Stimulated activated CD8-positive, alpha-beta memory T cell treated with anti-CD3 and anti-CD28 coated beads, Interleukin-2, amount 100 ng/mL, for 1 hour (primary cell): ENCODE results near the gene BEST3.

Source experiments
- DNase-seq, 2 donors: peaks; one replicate each; pipeline ENCODE4 v3.0.0-alpha.2; 2020; ENCODE audit warnings: low read depth in 2 of 2

Gene BEST3

DNA sequence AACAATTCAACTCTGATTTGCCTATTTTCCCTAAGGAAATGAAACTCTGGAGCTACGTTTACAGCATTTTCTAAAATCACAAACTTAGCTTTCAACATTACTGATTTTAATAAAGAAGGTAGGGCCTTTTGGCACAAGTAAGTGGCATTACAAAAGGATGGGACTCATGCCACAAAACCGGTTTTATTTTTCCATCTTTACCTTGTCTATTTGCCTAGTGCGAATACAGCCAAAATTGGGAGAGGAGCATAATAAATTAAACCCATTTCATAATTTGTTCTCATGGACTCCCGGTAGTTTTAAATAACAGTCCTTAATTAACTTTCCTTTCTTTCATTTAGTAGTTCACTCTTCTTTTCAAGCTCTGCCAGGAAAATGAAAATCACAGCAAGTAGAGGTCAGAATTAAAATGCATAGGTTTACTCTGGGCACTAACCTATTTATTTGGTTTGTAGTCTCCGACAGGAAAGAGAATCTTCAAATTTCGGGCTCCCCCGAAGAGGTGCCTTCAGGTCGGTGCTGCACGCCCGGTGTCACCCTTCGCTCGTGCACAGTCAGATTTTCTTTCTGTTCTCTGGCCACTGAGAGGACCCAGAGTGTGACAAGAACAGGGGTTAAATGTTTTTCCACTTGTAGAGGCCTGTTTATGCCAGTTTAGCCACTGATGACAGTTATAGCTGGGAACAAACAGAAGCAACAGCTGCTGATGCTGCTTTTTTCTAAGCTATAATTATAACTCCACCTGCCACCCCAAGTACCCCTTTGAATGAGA is at the start of gene BEST3:
BEST3 (minus strand) TSS at position 535 of the 772 bp plus-strand sequence. CDS start 1,505 bp downstream, outside the sequence.
- DNase-seq: no peak

DNA sequence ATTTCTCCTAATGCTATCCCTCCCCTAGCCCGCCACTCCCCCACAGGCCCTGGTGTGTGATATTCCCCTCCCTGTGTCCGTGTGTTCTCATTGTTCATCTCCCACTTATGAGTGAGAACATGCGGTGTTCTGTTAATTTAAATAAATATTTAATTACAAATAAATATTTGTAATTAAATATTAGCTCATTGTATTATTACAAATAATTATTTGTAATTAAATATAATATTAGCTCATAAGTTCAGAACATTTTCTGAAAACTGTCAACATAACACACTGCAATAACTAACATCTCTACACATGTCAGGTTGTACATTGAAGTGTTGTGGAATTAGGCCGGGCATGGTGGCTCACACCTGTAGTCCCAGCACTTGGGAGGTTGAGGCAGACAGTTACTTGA is 45.0 kb upstream of the BEST3 start:
- no peak for DNase-seq

DNA sequence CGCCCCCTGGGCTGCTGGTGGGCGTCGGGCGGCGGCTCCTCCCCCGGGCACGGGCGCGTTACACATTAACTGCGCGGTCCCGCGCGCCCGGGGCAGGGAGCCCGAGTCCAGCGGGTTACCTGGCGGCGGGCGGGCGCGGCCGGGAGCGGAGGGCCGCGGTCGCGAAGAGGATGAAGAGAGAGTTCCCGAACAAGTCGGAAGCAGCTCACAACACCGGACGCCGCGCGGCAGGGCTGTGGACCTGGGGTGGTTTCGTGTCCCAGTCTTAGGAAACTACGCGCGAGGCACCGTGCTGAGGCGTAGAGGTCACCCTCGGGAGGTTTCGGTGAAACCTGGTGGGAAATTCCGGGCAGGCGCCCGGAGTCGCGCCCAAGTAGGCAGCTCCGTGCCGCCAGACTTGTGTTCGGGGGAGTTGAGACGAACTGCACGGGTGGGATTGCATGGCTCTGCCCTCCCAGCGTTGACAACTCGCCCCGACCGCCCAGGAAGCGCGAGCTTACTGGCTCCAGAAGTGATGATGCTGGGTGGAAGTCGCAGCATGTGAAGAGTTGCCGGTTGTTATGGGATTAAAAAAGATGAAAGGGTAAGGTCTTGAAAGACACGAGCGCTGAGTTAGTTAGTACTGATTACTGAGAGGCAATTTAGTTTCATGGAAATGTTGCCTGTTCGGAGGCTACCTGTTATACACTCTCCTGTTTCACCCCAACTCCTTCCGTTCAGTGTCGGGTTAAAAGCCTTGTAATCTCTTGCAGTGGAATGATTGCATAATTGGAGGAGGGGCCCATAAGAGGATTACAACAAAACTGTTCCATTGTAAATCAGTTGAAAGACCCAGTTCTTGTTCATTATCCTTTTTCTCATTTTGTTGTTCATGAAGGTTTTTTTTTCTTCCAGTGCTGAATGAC is 40.4 kb upstream of the BEST3 start:
- DNase-seq: peak; percentile 22 to 35

DNA sequence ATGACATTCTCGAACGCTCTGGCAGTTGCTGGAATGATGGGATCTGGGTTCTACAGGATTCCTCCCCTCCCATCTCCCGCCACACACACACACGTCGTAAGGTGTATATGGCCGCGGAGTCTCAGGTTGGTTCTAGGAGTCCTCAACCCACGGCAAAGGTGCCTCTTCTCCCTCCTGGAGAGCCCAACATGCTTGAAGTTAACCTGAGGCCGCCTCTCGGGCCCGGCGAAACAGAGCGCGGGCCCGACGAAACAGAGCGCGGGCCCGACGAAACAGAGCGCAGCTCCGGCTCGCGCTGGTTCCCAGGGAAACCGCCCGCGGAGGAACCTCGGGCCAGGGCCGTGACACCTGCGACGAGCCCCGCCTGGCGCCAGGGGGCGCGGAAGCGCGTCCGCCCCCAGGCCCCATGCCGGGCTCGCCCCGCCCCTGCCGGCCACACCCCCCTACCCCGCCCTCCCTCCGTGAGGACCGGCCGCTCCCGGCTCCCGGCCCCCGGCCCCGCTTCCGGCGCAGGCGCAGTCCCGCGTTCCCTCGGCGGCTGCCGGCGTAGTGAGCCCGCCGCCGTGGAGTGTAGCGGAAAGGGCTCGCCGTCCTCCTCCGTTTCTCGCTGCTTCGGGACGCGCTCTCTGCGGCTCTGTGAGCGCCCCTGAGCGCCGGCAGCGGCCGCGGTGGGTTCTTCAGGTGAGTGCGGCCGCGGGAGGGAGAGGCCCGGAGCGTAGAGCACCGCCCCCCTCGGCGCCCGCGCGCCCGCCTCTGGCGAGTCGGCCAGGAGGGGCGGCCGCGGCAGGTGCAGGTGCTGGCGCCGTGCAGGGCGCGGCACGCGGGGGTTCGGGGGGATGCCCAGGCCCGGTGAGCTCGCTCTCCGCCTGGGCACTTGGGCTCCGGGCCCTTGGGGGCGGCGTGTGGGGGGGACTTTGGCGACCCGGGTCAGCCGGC is 39.5 kb upstream of the BEST3 start, which contains the start of gene RAB3IP:
RAB3IP (plus strand) TSS at position 510 of the 936 bp plus-strand sequence. CDS start 16,549 bp downstream, outside the sequence.
- peak; percentile 85 to 89 for DNase-seq

DNA sequence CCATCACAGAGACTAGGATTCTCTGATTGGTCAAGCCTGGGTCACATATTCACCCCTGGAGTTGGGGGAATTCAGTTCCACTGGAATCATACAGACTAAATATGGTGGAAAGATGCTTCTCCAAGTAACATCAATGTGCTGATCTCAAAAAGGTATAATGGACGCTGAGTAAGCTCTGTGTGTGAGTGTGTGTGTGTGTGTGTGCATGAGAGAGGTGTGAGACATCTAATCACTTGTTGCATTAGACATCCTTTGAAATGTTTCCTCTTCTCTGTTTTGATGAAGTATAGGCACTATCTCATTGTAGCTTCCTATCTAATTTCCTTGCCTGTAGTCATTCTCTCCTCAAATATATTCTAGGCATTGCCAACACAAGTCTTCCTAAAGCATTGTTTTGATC is 34.5 kb upstream of the BEST3 start:
- DNase-seq: no peak

DNA sequence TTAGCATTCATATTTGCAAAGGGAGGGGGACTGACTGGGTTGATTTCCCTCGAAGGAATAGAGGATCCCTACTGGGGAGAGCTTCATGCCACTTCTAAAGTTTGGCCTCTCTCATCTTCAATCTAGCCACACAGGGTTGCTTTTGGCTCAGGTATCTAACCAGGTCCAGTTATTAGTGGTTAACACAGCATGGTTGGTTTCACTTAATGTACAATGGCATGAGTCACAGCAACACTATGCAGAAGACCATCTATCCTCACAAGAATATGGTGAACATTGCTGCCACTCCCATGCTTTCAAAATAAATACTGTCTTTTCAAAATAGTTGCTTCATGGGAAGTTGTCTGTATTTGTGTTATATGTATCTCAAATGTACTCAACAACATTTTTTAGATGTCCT is 33.0 kb upstream of the BEST3 start:
- DNase-seq: no peak

DNA sequence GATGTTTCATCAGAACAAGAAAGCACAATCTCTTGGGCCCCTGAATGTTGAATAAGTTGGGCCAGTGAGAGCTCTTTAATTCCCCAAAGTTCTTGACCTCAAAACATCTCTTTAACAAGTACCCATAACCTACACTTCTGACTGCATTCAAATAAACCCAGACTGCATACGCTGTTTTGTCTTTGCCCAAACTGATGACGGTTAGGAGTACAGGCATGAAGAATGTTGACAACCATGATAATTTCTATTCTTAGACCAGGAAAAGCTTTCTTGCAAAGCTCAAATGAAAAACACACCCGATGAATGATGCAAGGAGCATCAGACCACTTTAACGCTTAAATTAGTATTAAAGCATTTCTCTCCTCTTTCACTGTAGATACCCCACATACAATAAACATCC is 27.8 kb upstream of the BEST3 start:
- DNase-seq: no peak

DNA sequence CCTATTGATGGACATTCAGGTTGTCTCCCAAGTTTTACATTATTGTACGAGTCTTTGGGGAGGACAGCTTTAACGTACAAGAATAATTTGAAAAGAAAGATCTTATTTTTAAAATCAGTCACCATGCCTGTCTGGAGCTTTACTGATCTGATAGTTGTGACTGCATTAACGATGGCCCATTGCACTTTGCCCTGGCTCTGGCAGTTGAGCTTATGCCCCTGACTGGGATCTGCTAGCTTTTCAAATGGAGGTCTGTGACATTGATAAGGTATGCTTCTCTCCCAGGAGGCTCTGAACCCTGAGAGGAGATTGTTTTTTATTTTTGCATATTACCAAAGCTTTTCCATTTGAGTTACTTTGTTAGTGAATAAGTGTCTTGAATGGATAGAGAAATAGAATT is 21.6 kb upstream of the BEST3 start:
- DNase-seq: no peak

DNA sequence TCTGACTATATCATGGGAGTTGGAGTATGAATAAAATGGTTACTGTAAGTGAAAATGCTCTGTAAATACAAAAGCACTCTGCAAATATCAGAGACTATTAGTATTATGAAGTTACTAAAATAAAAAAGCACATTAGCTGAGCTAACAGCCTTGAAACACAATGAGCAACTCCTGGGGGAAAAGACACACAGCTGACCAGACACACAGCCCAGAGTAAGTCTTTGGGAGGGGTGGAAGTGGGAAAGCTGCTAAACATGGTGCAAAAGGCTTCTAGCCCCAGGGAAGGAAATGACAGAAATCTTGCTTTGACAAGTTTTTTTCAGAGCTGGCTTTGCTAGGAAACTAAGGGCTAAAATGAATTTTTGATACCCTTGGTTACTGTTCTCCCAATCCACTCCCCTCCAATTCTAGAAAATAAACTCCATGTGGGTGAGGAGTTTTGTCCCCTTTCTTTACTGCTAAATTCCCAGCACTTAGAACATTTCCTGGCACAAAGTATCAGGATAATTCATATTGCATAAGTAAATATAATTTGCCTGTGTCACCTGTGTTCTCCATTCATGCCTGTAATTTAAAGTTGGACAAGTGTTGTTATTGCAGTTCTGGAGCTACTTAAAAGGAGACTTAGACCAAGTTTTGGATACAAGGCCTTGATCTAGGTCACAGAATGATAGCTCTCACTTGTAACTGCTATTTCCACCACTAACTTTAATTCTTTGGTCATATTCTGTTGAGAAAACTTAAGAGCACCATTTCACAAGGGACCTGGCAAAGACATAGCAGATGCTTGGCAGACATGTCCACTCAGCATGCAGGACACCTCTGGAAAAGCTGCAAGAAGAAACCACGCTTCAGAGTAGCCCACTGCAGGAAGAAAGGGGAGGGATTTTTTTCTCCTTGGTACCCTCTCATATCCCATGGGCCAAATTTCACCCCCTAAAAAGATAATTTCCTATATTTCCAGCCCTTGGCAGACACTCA is 20.5 kb upstream of the BEST3 start:
- DNase-seq: no peak

DNA sequence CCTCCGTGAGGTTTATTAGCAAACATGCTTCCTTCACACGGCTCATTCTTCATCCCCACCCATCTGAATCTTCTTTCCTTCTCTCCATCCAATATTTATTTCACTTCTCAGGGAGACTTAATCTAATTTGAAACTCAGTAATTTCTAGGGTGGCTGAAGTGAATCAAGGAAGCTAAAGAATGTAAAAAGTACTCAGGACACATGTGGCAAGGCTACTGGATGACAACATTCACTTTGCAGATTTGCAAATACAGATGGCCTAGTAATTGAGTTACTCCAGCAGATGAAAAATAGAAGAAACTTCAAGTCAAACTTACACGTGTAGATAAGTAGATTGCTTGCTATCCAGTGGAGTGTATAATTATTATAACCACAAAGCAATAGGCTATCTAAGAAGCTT is 15.4 kb upstream of the BEST3 start:
- DNase-seq: no peak

DNA sequence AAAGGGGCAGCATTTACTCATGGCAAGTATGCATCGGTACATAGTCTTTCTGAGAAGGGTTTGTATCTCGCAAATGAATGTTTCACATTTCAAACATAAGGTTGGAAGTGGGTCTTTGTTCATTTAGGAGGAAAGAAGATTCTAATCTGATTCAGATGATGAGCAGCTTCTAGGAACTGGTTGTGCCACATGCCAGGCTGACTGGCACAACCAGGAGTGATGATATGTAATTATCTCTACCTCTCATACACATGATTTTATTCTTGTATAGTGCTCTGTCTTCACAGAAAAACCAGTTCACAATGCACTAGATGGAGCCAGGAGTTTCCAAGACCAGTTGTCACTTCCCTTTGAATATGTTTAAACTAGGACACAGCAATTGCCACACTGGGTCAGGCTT is 13.7 kb upstream of the BEST3 start:
- DNase-seq: no peak

DNA sequence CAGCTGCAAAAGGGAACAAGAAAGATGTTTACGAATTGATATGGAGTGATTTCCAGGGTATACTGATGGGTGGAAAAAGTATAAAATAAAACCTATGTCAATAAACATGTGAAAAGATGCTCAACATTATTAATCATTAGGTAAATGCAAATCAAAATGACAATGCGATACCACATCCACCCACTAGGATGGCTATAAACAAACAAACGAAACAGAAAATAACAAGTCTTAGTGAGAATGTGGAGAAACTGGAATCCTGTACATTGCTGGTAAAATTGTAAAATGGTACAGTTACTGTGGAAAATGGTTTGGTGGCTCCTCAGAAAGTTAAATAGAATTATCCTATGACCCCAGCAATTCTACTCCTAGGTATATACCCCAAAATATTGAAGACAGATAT is 9.5 kb upstream of the BEST3 start:
- DNase-seq: no peak

DNA sequence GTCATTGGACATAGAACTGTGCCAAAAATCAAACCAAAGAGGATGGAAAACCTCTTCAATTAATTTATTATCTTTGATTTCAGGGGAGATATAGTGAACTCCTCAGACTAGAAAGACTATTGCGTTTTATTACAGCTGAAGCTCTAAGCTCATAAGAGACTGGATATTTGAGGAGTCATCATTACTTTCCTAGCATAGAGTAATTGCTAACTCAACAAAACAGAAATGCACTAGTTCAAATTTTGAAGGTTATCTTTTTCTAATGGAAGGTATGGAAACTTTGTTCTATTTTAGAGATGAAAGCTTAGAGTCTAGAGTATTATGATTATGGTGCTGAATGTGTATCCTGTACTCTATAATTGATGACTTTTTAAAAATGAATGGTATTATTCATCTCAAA is 5.3 kb upstream of the BEST3 start:
- no peak for DNase-seq

DNA sequence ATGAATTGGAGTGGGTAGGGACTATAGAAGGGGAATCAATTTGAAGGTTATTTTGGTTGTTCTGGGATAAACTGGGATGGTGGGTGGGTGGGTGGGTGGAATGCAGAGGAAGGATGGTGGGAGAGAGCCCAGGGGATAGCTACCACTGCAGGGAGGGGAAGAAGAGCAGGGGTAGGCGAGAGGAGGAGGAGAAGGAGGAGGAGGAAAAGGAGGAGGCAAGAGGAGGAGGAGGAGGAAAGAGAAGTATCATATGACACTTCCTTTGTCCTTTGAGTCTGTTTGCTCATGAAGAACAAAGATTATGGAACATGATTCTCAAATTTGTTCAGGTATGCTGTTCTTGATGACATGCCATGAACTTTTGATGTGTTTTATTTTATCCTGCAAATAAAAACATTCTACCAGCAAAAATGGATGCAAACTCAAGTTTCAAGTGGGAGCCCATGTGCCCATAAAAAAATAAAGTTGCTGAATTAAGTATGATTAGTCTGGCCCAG is 4.1 kb upstream of the BEST3 start:
- DNase-seq: no peak

DNA sequence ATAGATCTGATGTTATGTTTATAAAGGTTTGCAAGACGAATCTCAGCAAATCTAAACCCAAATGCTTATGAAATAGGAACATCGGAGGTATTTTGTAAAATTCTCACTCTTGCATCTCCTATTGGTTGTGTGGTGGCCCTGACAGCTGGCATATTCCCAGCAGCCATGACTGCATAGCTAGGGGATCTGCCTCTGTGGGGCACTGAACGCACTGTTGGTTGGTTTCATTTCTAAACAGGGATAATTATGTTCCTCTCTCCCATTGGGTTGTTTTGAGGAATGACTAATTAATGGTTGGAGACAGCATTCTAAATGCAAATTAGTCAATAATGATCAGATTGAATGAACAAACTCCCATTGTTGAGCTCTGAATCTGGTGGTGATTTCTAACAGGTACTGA is 2.7 kb upstream of the BEST3 start:
- DNase-seq: no peak

DNA sequence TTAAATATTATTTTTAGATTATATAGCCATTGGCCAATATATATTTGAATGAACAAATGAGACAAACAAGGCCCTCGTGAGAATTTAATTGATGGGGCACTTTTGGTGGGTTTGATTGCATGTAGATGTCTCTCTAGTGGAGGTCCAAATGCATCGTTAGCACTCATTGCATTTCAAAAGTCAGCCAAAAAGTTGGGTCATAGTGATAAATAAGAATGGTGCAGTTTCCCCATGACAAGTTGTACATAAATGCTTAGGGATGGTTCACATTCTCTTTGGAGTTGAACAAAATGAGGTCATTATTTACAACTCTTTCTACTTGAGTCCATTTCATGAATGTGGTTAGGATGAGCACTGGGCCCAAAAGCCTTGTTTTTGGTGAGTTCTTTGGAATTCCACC is 1.0 kb downstream of the BEST3 start:
- DNase-seq: no peak

DNA sequence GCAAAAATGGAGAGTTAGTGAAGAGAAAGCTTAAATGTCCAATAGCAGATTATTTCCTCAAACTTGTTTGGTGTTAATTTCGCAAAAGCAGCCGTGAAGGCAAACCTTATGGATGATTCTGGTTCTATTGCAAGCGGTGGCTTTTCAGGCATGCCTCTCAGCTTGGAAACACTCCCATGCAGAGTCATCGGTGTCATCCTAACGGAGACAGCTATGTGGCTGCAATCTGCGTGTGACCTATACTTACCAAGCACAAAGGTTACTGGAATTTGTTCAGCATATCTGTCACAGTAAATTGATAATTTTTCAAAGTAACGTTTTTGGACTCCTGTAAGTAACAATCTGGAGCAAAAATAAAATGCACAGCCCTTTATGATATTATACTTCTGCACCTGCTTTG is 5.0 kb downstream of the BEST3 start:
- DNase-seq: no peak

DNA sequence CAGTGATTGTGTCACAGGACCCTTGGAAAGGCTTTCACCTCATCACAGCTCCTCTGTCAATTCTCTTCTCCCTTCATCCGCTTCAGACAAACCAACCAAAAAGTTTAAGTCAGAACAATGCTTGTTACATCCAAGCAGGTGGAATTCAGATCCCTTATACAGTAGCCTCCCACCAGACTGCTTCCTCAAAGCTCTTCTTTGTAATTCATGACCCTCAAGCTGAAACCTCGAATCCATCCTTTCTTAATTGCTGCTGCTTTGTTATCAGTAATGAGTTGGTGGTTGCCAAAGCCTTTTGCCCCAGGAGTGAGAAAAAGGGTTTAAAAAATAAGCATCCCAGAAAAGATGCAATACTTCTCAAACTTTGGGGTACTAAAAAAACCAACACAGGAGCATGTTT is 9.5 kb downstream of the BEST3 start:
- no peak for DNase-seq

DNA sequence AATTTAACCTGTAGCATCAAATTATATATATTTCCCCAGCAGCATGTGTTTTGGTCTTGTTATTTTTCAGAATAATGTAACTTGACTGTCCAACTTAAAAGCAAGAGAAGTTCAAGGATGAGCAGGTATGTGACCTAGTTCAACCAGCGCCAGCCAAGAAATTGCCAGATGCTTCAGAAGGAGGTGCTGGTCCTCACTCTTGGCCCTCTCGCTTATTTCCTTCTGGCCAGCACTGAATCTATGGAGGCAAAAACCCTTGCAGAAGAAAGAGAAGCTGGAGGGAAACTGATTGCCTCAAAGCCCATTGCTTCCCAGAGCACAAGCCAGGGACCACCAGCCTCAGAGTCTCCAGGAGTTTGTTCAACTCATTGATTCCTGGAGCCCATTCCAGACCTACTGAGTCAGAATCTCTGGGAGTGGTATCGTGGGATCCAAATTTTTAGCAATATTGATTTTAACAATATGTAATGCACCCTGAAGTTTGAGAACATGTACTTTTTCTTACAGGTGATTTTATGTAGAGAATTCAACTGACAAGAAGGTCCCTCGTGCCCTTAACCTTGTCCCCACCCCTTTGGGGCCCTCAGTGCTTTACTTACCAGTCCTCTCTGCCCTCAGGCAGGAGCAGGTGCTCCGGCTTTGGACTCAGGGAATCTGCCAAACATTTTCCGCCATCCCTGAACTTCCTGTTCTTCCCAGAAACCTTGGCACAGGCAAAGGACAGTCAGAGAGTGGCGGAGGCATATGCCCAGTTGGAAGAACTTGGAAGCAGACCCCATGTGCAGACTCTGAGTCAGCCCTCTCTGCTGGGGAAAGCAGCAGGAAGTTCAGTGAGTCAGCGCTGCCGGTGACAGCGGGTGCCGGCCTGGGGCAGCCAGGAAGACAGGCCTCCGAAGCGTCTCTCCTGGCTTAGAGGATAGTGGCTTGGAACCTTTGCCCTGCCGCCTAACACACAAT is 10.4 kb downstream of the BEST3 start:
- DNase-seq: no peak
